ENCODE results near the gene TSHZ2.
"Not testable (repeated sequence)": the region's sequence is repeated elsewhere in the genome, so short reads cannot be mapped to it uniquely, and the experiment has no call there.

The TSHZ2 gene

DNA sequence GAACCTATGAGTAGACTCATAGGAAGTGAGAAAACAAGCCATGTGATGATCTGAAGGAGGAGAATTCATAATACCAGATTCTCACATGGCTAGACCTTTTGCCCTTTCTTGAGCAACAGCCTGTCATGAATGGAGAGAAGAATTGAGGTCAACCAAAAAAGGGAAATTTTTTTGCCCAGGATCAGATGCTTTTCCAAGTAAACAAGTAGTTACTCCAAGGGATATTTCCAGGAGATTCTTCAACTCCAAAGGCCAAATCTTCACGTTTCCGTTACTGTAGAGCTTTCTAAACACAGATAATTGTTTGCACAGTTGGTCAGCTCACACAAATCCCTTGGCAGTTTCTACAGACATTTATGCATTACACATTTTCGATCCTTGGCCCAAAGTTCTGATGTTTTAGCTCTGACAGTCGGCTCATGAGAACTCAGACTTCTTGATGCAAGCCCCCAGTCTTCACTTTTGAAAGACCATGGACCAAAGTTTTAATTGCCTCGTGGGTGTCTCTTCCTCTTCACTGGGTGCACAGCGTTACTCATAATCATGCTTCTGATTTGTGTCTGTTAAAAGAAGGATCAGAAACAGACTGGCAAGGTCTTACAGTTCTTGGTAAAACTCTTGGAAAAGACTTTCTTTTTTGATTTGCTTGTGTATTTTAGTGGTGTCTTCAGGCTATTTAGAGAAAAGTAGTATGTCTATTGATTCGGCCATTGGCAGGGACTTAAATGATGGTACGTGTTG, 115.0 kb downstream of the TSHZ2 start:
- DNase-seq (ENCODE audit: low read depth), result no peak

DNA sequence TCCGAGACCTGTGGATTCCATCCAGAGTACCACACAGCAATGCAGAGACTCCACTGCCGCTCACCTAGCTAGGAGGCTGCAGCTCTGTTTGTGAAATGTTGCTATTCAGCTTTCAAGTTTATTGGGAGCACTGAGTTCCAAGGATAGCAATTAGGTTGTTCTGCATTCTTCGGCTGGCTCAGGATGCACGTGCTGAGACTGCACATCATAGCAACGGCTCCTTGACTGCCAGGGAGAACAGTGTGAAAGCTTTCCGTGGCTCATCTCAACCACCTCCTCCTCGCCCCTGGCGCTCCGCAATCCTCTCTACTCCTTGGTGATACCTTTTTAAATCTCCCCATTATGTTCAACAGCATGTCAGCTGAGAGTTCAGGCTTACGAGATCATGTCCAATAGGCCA, 116.6 kb downstream of the TSHZ2 start:
- no peak for DNase-seq (ENCODE audit: low read depth)

DNA sequence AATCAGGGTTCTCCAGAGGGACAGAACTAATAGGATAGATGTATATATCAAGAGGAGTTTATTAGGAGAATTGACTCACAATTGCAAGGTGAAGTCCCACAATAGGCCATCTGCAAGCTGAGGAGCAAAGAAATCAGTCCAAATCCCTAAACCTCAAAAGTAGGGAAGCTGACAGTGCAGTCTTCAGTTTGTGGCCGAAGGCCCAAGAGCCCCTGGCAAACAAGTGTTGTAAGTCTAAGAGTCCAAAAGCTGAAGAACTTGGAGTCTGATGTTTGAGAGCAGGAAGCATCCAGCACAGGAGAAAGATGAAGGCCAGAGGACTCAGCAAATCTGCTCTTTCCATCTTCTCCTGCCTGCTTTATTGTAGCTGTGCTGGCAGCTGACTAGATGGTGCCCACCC, 117.7 kb downstream of the TSHZ2 start:
- DNase-seq (ENCODE audit: low read depth), result not testable (repeated sequence)

DNA sequence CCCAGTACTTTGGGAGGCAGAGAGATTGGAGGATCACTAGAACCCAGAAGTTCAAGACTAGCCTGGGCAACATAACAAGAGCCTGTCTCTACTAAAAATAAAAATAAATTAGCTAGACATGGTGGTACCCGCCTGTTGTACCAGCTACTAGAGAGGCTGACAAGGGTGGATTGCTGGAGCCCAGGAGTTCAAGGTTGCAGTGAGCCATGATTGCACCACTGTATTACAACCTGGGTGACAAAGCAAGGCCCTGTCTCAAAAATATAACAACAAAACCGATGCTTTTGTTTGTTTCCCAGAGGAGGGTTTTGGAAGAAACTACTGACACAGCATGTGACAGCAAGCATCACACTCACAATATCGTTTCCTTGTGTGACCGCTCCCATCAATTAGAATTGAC, 119.6 kb downstream of the TSHZ2 start:
- DNase-seq (ENCODE audit: low read depth), result no peak

DNA sequence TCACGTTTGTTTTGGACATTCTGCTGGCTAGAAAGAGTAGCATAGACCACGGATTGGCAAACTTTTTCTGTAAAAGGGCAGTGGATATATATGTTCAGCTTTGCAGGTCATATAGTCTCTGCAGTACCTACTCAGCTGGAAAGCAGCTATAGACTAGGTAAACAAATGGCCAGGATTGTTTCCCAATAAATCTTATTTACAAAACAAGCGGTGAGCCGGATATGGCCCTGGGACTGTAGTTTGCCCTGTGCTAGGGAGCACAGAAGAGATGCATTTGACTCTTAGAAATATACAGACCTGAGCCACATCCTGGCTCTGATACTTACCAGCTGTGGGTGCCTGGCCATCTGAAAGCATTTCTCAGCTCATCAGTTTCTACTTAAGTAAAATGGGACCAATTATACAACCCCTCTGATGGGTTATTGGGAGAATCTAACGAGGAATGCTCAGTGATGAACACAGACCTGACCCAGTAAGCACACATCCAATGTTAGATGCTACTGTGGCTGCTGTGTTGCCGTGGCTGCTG, 120.7 kb downstream of the TSHZ2 start:
- no peak for DNase-seq (ENCODE audit: low read depth)

DNA sequence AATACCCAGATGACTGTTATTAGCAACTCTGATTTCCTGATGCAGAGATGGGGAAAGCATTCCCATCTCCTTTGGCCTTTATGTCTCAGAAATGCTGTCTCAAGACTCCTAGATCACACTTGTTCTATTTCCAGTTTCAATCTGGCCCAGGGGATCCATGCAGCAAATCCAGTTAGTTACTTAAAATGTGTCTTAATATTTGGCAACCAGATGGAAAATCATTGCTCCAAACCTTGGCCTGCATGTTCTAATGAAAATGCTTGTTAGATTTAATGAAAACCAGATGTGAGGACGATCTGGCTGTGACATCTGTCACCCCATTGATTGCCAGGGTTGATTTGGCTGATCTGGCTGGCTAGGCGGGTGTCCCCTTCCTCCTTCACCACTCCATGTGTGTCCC, 125.2 kb downstream of the TSHZ2 start:
- no peak for DNase-seq (ENCODE audit: low read depth)

DNA sequence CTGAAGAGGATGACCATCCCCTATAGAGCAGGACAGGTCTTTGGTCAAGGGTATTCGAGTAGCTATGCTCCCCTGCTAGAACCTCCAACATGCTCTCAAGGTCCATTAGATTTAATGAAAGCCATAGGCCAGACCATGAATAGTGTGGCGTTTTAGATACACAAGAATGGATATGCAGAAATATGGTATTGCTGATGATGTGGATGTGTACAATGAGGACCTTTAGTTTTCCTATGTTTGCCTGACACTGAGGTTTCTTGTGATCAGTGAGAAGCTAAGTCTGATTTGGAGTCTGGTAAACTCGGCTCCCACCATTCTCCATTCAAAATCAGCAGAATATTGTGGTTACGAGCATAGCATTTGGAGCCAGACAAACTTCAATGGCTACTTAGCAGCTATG, 125.6 kb downstream of the TSHZ2 start:
- DNase-seq (ENCODE audit: low read depth), result no peak

DNA sequence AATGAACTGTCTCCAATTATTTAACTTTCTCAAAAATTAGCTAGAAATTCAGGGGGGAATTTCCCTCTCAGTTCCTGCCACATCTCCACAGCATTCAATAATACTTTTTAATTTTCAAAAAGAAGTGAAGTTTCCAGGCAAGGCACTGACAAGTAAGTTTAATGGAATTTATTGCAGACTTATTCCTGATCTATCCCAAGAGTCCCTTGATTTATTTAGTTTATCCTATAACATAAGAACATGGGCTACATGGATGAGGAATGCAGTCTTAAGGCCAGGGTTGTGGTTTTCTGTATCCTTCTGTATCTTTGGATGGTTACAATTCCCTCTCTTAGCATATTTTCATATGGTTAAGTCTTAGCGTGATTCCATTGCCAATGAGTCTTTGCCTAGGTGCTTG, 126.5 kb downstream of the TSHZ2 start:
- DNase-seq (ENCODE audit: low read depth), result no peak

DNA sequence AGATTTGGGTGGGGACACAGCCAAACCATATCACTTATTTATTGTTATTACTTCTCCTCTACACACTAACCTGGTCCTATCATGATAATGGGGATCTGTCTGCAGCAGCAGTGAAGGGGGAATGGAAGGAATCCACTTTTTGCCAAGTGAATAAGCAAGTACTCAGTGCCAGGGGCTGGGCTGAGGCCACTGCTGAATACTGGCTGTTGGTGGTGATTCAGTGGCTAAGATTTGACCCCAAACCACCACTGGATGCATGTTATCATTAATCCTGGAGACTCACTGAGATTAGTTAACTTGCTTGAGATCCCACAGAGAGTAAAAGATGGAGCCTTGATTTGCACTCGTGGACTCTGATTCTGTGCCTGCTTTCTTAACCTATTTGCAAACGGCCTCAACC, 127.7 kb downstream of the TSHZ2 start:
- no peak for DNase-seq (ENCODE audit: low read depth)

DNA sequence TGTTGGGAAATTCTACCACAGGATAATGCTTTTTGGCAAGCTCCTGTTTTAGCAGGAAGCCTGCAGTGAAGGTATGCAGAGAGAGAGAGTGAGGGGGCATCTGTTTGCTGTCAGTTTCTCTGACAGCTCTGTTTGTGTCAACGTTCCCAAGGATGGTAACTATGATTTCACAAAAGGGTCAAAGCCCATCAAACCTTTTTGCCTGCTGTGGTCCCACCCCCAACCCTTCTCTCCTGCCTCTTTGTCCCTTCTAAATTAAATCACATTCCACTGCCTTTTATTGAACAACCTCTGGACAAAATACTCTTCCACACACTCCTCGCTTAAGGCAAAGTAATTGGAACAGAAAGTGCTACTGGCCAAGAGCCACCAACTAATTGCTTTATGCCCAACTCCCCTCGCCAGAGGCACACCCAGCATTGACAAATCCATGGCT, 128.3 kb downstream of the TSHZ2 start:
- no peak for DNase-seq (ENCODE audit: low read depth)

DNA sequence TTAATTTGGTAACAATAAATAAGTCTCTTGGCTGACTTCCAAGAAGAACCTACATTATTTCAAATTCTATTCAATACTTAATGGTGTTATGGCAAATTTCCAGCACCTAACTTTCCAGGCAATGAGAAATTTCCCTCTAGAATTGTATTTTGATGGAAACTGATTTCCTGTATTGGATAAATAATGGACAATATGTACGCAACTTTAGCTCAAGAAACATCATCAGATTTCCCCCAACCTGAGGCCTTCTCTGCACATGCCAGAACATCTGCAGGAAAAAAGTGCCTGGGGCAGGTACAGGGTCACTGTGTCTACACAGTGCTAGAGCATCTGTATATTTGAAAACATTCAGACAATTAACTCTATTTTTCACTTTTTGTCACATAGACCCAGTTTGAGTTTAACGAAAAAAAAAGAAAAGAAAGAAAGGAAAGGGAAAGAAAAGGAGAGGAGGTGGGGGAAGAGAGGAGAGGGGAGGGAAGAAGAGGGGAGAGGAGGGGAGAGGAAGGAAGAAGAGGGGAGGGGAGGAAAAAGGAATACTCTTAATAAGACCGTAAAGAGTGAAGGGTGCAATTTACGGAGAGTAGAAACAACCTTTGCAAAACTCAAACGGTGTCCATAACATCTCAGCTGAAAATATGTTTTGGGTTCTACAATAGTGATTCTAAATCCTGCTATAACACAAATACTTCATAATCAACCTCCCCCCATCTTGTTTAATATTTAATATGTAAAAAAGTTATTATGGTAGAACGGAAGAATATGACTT, 130.0 kb downstream of the TSHZ2 start:
- no peak for DNase-seq (ENCODE audit: low read depth)

DNA sequence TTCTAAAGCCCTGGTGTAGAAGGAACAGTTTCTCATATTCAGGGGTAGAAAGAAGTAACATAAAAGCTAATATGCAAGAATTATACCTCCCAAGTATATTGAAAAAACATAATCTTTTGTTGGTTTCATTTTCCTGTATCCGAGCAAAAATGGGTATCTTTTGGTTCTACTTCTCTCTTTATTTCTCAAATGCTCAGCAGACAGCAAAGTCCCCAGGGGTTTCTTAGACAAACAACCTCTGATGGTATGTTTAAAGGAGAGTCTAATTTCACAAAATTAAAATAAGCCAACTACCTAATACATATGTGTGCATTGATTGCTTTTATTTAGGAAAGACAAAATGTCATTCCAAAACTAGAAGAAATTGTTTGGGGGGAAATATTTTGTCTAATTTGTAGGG, 131.0 kb downstream of the TSHZ2 start:
- no peak for DNase-seq (ENCODE audit: low read depth)

DNA sequence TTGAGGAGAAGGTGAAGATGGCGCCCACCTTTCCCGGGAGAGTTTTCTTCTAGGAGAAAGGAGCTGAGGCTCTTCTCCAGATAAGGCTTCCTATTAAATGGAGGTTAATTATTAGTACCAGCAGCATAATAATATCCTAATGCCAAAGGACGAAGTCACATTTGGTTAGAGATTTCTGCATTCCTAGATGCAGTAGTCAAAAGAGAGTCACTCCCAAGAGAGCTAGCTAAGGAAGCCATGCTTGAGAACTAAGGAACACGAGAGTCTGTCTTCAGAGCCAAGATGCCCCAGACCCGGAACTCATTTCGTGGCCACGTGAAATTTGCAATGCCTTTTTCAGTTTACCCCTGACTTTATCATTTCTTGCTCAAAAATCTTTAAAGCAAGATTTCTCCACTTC, 132.7 kb downstream of the TSHZ2 start:
- no peak for DNase-seq (ENCODE audit: low read depth)

DNA sequence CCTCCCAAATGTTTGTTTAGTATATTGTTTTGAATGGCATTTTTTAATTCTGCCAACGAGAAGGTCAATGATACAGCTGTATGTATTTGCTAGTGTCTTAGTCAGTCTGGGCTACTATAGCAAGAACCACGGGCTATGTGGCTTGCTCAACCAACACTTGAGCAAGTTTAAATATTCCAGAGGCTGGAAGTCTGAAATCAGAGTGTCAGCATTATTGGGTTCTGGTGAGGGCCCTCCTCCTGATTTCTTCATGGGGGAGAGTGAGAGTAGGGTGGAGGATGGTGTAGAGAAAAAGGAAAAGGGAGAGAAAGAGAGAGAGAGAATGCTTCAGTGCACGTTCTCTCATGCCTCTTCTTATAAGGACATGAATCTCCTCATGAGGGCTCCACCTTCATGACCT, 144.6 kb downstream of the TSHZ2 start:
- no peak for DNase-seq (ENCODE audit: low read depth)

DNA sequence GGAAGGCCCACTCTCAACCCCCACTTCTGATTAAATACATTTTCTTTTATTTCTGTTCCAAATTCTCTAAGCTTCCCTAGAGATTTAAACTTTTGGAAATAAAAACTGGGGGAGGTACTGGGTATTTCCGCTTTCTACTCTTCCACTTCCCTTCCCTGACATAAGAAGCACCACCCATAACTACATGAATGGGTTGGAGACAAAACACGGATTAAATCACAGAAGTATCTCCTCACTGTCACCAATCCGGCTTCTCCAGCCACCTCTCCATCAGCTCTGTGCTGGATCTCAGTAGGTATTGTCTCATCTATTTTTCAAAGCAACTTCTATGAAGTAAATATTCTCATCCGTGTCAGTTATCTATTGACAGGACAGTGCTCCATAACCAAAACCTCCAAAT, 150.7 kb downstream of the TSHZ2 start:
- no peak for DNase-seq (ENCODE audit: low read depth)

DNA sequence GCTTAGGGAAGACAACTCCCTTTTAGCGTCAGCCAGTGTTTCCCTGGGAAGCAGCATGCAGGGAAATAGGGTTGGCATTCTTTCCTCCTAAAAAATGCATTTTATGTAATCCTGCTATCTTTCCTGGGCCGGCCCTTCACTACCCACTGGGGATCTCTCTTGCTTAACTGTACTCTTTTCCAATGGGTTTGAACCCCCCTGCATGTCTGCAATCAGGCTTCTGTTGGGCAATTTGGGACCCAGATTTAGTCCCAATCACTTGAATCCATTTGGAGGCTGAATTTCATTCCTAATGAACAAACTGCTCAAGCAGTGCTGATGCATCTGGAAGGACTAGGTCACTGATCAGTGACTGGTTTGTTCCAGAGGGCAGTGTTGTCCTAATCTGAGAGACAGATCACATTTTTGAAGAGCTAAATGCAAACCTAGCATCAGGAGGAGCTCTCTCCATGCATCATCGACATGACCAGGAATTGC, 152.0 kb downstream of the TSHZ2 start:
- no peak for DNase-seq (ENCODE audit: low read depth)

DNA sequence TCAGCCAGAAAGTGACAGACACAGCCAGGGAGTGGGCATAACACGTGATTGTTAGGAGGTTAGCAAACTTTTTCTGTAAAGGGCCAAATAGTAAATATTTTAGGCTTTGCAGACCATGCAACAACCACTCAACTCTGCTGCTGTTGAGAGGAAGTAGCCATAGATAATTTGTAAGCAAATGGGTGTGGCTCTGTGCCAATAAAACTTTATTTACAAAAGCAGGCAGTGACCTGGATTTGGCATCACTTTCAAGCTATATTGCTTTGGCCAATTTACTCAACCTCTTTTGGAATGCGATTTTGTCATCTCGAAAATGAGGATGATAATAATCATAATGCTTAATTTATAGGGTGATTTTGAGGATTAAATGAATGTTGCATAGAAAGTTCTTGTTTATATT, 152.6 kb downstream of the TSHZ2 start:
- DNase-seq (ENCODE audit: low read depth), result no peak

DNA sequence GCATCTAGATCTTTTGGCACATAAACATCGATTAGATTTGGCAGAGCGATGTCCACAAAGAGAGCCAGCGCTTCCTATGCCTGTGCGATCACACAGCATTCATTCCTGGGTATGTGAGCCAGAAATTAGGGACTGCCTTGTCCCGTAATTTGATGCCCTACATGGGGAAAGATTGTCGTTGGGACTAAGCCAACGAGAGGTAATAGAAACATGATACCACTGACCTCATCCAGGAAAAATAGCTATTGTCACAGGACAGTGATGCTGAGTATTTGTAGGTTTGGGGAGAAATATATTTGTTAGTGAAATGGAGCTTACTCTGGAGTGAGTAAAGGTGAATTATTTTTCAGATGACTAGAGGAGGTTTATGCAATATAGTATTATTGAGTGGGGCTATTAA, 154.0 kb downstream of the TSHZ2 start:
- no peak for DNase-seq (ENCODE audit: low read depth)

DNA sequence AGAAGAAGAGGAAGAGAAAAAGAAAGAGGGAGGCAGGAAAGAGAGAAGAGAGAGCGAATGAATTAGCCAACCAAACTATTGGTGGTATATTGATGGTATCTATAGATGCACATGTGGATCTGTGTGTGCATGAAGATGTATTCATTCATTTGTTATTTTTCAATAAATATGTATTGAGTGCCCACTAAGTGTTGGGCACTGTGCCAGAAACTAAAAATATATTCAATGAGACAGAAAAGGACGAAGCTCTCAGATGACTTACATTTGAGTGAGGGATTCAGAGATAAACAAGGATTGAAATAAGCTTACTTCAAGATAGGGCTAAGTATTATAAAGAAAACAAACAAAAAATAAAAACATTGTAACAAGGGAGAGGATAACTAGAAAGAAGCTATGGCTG, 154.9 kb downstream of the TSHZ2 start:
- no peak for DNase-seq (ENCODE audit: low read depth)

DNA sequence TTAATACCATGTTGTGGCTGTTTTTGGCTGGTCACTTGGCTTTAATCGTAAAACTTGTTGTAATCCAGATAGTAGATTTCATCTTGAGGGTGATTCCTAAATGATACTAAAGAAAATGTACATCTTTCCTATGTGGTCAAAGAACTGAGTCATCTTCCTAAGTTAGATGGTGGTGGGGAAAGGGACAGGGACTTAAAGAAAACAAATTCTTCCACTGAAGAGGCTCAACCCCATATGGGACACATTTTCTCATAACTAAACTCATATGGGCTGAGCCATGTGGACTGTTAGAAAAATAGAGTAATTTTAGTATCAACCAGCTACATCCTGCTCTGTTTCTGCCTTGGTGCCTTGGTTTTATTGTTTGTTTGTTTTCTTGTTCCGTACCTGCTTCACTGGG, 155.8 kb downstream of the TSHZ2 start:
- no peak for DNase-seq (ENCODE audit: low read depth)

DNA sequence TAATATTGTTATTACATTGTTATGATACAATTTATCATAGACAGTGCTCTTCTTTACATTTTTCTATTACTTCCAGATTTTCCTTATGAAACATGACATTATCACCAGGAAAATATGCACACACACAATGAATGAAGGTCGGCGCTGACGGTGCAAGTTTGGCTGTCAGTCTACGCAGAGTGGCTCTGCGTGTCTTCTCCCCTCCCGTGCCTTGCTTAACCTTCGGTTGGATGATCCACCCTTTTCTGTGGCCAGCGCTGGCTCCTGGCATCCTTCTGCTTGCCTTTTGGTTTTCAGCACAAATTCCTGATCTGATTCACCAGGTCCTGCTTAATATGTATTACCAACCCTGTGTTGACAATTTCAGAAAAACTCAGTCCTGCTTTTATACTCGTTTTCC, 157.4 kb downstream of the TSHZ2 start:
- DNase-seq (ENCODE audit: low read depth), result no peak

DNA sequence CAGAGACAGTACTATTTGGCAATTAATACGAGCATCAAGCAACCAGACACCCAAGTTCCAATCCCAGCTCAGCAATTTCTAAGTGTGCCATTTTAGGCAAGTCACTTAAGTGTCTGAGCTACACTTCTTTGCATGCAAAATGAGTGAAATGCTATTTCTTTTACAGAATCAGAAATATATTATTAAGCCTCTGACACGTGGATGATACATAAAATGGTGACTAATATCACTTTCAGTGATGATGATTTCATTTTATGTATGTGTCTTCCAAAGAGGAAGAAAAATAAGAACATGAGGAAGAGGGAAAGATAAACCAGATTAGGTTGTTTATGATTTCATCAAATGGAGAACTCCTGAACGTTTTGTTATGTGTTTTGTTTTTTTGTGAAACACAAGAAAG, 158.6 kb downstream of the TSHZ2 start:
- no peak for DNase-seq (ENCODE audit: low read depth)

DNA sequence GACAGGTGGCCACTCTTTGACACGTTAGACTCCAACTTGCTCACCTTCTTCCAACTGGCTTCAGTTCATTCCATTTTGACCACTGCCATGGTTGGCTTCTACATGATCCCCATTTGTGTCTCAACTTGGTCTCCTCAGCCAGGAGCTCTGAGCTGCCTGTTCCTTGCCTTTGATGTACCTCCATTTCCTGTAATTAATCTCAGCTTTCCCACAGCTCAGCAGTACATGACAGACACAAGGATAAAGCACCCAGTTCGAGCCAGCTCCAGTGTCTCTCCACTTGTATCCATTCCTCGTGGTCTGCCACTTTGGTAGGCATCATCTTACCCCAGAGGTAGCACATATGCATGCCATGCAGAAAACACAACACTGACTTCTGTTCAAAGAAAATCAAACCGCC, 161.0 kb downstream of the TSHZ2 start:
- no peak for DNase-seq (ENCODE audit: low read depth)

Measured in stimulated activated CD8-positive, alpha-beta memory T cell treated with anti-CD3 and anti-CD28 coated beads, Interleukin-15, amount 100 ng/mL, for 1 hour (primary cell).